Epithelial cell of proximal tubule (primary cell): Measurements from ENCODE around the gene UBXN10. TPM values are rescaled to one million over a fixed set of nuclear protein-coding genes. Genes with fewer than 3 reads are reported as not detected.

Source experiments
- DNase-seq: peaks from one replicate; pipeline ENCODE4 v3.0.0-alpha.2; 2011; ENCODE audit warnings: low read depth
- H3K4me3 ChIP-seq: 2 replicates; pipeline ENCODE4 v1.5.1; 2011; ENCODE audit warnings: low read depth, mild to moderate bottlenecking, low read length
- total RNA-seq: library from RNA; depleted of rRNA; stranded (reverse); fragments of >200 nt; gene quantifications from 2 replicates; pipeline ENCODE4 v1.2.3, GENCODE V29; 2015
- TF ChIP-seq, protein P1 (sequence below): conservative IDR thresholded peaks from 2 replicates; pipeline ENCODE4 v1.5.1; 2012; ENCODE audit warnings: low read depth, mild to moderate bottlenecking, low read length

Gene UBXN10
- total RNA-seq, 1 donor from 2014 or later: 0.23 TPM

DNA sequence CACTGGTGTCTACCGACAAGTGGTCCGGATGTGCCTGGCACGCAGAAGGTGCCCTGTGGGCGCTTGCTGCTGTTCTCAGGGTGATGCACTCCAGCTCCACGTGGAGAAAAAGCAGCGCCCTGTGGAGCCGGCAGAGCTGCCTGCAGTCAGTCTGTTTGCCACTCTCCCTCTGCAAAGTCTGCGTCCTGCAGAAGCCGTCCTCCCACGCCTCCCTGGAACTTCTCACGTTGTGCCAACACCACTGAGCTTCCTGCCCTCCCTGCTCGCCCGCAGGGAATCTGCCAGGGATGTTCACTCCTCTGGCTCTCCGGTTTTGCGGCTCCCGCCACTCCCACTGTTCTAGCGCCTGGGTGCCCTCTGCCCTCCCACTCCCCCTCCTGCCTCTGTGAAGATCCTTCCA is 19.8 kb upstream of the UBXN10 start:
- no peak for DNase-seq
- H3K4me3 ChIP-seq: no peak overlapping the region
- TF ChIP-seq, protein P1, sequence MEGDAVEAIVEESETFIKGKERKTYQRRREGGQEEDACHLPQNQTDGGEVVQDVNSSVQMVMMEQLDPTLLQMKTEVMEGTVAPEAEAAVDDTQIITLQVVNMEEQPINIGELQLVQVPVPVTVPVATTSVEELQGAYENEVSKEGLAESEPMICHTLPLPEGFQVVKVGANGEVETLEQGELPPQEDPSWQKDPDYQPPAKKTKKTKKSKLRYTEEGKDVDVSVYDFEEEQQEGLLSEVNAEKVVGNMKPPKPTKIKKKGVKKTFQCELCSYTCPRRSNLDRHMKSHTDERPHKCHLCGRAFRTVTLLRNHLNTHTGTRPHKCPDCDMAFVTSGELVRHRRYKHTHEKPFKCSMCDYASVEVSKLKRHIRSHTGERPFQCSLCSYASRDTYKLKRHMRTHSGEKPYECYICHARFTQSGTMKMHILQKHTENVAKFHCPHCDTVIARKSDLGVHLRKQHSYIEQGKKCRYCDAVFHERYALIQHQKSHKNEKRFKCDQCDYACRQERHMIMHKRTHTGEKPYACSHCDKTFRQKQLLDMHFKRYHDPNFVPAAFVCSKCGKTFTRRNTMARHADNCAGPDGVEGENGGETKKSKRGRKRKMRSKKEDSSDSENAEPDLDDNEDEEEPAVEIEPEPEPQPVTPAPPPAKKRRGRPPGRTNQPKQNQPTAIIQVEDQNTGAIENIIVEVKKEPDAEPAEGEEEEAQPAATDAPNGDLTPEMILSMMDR: no peak

DNA sequence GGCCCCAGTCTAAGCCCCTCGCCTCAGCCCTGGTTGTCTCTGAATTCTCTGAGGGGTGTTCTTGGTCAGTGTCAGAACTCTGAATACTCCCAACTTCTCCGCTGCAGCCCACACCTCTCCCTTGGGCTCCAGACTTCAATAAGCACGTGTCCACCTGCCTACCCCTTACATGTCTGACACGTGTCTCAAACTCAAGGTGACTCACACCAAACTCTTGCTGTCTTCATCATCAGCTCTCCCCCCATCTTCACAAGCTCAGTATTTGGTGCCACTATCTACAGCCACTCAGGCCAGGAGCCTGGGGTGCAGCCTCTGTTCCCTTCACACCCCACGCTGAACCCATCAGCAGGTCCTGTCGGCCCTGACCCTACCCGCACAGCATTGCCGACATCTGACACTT is 18.8 kb upstream of the UBXN10 start:
- H3K4me3 ChIP-seq: no peak overlapping the region
- DNase-seq: no peak
- TF ChIP-seq, protein P1: no peak

DNA sequence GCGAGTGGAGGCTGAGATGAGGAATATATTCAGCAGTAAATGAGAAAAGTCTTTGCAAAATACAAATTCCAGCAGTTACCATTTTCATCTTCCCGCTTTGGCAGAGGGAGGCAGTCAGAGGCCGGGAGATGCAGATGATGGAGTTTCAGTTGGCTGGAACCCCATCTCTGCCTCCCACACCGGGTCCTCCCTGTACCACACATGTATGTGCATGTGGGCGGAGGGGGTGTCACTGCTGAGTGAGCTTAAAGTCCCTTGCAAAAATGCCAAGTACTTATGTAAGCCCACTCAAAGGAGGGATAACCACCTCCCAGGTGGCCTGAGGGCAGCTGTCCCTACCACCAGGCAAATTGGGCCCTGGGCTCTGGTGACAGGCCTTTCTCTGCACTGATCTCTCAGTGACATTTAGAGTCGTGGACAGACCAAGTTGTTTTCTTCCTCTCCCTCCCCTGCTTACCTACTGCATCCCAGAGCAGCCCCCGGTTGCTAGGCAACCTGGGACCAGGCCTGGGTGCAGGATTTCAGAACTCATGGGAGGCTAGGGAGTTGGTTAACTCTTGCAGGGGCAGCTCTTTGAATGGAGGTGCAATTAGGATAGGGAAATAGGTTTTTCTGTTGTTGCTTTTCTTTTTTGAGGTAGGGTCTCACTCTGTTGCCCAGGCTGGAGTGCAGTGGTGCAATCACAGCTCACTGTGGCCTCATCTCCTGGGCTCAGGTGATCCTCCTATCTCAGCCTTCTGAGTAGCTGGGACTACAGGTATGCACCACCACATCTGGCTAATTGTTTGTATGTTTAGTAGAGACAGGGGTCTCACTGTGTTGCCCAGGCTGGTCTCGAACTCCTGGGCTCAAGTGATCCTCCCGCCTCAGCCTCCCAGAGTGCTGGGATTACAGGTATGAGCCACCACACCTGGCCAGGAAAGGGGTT is 17.1 kb upstream of the UBXN10 start:
- TF ChIP-seq, protein P1: no peak
- no peak overlapping the region for H3K4me3 ChIP-seq
- DNase-seq: no peak

DNA sequence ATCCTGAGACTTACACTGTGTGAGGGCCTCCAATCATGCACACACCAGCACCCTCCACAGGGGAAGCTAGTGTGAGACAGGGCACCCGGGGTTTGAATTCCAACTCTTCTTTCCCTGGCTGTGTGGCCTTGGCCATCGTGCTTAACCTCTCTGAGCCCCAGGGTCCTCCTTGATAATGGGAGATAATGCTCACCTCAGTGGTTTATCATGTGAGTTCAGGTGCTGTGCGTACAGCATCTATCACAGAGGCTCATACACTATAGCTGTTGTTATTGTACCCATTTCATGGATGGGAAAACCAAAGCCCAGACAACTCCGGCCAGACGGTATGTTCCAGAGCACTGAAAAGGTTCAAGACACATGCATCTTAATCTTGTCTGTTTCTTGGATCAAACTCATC is 16.0 kb upstream of the UBXN10 start:
- no peak overlapping the region for H3K4me3 ChIP-seq
- no peak for DNase-seq
- TF ChIP-seq, protein P1: no peak

DNA sequence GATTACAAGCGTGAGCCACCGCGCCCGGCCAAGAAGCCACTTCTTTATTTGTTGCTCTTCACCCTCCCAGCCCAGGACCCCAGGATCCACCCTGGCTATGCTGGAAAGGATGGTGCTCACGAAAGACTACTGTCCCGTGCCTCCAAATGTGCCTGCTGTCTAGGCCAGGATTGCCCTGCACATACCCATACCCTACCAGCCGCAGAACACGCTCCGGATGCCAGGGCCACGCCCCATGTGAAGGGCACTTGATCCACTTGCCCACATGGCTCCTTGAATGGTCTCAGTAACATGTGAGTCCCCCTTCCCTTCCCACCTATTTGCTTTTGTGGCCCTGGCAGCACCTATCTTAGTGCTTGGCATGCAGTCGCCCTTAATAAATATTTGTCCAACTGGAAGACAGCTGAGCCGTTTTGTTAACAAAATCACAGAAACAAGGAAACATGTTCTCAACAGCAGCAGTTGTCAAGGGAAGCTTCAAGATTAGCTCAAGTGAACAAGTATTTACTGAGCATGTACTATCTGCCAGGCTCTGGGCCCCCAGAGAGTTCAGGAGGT is 13.8 kb upstream of the UBXN10 start:
- TF ChIP-seq, protein P1: no peak
- H3K4me3 ChIP-seq: no peak overlapping the region
- no peak for DNase-seq

DNA sequence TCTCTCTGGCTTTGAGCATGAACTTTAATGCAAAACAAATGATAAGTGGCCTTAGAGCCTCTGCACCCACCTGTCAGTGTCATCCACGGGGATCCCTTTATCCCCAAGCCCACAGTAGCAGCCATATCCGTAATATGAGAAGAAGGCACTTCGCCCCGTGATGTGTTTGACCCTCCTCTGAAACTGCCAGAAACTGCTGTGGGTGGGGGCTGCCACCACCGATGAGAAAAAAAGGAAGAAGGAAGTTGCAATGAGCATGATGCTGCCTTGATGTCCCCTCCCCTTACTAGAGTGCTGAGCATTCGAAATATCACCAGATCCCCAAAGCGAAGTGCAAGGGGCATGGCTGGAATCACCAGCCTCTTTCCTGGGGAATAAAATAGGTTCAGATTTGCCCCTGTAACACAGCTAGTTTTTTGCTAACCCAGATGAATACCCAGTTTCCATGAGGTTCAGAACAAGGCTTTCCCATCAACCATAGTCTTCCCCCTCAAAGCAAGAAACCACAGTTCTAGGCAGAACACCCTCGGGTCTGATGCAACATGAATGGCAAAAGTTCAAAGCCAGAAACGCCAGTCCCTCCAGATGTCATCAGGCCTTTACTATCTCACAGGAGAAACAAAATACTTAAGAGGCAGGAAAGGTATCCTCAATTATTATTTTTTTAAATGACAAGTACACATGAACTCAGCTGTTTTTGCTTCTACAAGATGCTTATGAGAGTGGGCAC is 10.8 kb upstream of the UBXN10 start:
- no peak overlapping the region for H3K4me3 ChIP-seq
- TF ChIP-seq, protein P1: no peak
- no peak for DNase-seq
